ENCODE measurements around the gene ZNF568.

GRCh38 chr19:36931684-36932083 is 15.6 kb downstream of the ZNF568 start:
- TF ChIP-seq, protein P1, sequence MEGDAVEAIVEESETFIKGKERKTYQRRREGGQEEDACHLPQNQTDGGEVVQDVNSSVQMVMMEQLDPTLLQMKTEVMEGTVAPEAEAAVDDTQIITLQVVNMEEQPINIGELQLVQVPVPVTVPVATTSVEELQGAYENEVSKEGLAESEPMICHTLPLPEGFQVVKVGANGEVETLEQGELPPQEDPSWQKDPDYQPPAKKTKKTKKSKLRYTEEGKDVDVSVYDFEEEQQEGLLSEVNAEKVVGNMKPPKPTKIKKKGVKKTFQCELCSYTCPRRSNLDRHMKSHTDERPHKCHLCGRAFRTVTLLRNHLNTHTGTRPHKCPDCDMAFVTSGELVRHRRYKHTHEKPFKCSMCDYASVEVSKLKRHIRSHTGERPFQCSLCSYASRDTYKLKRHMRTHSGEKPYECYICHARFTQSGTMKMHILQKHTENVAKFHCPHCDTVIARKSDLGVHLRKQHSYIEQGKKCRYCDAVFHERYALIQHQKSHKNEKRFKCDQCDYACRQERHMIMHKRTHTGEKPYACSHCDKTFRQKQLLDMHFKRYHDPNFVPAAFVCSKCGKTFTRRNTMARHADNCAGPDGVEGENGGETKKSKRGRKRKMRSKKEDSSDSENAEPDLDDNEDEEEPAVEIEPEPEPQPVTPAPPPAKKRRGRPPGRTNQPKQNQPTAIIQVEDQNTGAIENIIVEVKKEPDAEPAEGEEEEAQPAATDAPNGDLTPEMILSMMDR (IDR thresholded peaks at IDR 0.05) = no peak
- no peak for TF ChIP-seq POLR2A (IDR thresholded peaks at IDR 0.05)
